ENCODE measurements around the gene MX1. TPM values are rescaled to one million over a fixed set of nuclear protein-coding genes. Genes with fewer than 3 reads are reported as not detected.

The MX1 gene
- total RNA-seq, 2 donors from 2014 or later: 15.6 to 29.1 TPM

- intact Hi-C loops (cut with DNase I): no loop called here
- Histone ChIP-seq H3K27ac (no peak overlapping the region), H3K4me1 (replicated peaks) (no peaks in the 10 kb centered on the region), H3K9me3 (no peaks in the 10 kb centered on the region), H3K36me3 (no peaks in the 10 kb centered on the region), H3K27me3 (replicated peaks; ENCODE audit: insufficient read depth) (no peaks in the 10 kb centered on the region), H3K4me3 (no peak overlapping the region)
- TF ChIP-seq POLR2A (IDR thresholded peaks at IDR 0.05) (no peak), CTCF (IDR thresholded peaks at IDR 0.05) (no peak), POLR2AphosphoS5 (IDR thresholded peaks at IDR 0.05) (no peak)
- DNase-seq (ENCODE audit: low spot score): no peak
- 98% methylated on average over 4 of the region's 4 CpGs for WGBS
Observed at GRCh38 chr21:41405321-41405720, 20.7 kb upstream of the MX1 start.

GRCh38 chr21:41406340-41406739 lies 19.7 kb upstream of the MX1 start:
- Histone ChIP-seq H3K27ac (no peak overlapping the region), H3K4me3 (no peak overlapping the region), H3K27me3 (replicated peaks; ENCODE audit: insufficient read depth) (no peaks in the 10 kb centered on the region), H3K4me1 (replicated peaks) (no peaks in the 10 kb centered on the region), H3K9me3 (no peaks in the 10 kb centered on the region), H3K36me3 (no peaks in the 10 kb centered on the region)
- no peak for DNase-seq (ENCODE audit: low spot score)
- intact Hi-C loops (cut with DNase I): no loop called here
- WGBS: 81% methylated on average over 6 of the region's 6 CpGs
- TF ChIP-seq CTCF (IDR thresholded peaks at IDR 0.05) (no peak), POLR2AphosphoS5 (IDR thresholded peaks at IDR 0.05) (no peak), POLR2A (IDR thresholded peaks at IDR 0.05) (no peak)

GRCh38 chr21:41407541-41408460 lies 18.2 kb upstream of the MX1 start:
- intact Hi-C loops (cut with DNase I): no loop called here
- Histone ChIP-seq H3K4me3 (no peak overlapping the region), H3K9me3 (no peaks in the 10 kb centered on the region), H3K27ac (no peak overlapping the region), H3K36me3 (no peaks in the 10 kb centered on the region), H3K27me3 (replicated peaks; ENCODE audit: insufficient read depth) (no peaks in the 10 kb centered on the region), H3K4me1 (replicated peaks) (no peaks in the 10 kb centered on the region)
- no peak for DNase-seq (ENCODE audit: low spot score)
- no peak for TF ChIP-seq CTCF (IDR thresholded peaks at IDR 0.05)
- TF ChIP-seq POLR2AphosphoS5 (IDR thresholded peaks at IDR 0.05): no peak
- no peak for TF ChIP-seq POLR2A (IDR thresholded peaks at IDR 0.05)
- 94% methylated on average over 24 of the region's 24 CpGs for WGBS

DNA sequence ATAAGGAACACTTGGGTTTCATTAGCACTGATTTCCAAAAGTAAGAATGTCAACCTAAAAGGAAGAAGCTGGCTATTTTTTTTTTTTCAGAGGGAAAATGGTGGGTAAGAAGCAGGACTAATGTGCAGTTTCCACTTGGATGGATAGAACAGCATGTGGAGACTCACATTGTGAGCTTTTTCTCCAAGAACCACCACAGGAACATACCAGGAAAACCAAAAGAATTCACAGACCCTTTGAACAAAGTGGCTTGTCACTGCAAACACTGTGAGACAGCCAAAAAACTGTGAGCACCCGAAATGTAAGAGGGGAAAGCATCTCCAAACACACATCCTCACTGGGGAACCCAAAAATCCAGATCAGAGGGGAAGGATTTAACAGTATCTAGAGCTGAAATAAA lies 15.7 kb upstream of the MX1 start:
- no peaks in the 10 kb centered on the region for H3K36me3 ChIP-seq
- no peak for TF ChIP-seq CTCF (IDR thresholded peaks at IDR 0.05)
- TF ChIP-seq POLR2A (IDR thresholded peaks at IDR 0.05): no peak
- TF ChIP-seq POLR2AphosphoS5 (IDR thresholded peaks at IDR 0.05): no peak
- WGBS: 89% methylated on average over 1 of the region's 1 CpG
- no peaks in the 10 kb centered on the region for H3K9me3 ChIP-seq
- no peaks in the 10 kb centered on the region for H3K27me3 ChIP-seq (replicated peaks; ENCODE audit: insufficient read depth)
- H3K27ac ChIP-seq: no peak overlapping the region
- intact Hi-C loops (cut with DNase I): no loop called here
- no peak for DNase-seq (ENCODE audit: low spot score)
- no peak overlapping the region for H3K4me3 ChIP-seq
- no peaks in the 10 kb centered on the region for H3K4me1 ChIP-seq (replicated peaks)

Data from prostate gland (tissue), 2 donors.